ENCODE results near the gene HLCS. TPM values are rescaled to one million over a fixed set of nuclear protein-coding genes. Genes with fewer than 3 reads are reported as not detected.
A peak's percentile ranks its signal among the peaks of the same experiment; 100 is the strongest.

Gene HLCS
- total and polyA plus RNA-seq, 2 experiments from 2014 or later = 12.4 to 20.1 TPM

GRCh38 chr21:36988536-36988935, 22.1 kb upstream of the HLCS start:
- DNase-seq (ENCODE audit: low read depth in 1 of 2, low spot score in 1 of 2) = no peak
- H3K9me3 ChIP-seq (ENCODE audit: low read depth) = no peaks in the 10 kb centered on the region
- H3K36me3 ChIP-seq = no peaks in the 10 kb centered on the region
- H3K27ac ChIP-seq = no peak overlapping the region
- no peak for TF ChIP-seq CTCF (IDR thresholded peaks at IDR 0.05; ENCODE audit: low read depth, low read length)
- H3K4me1 ChIP-seq (ENCODE audit: low read depth) = no peaks in the 10 kb centered on the region
- H3K27me3 ChIP-seq = no peaks in the 10 kb centered on the region
- no peak overlapping the region for H3K4me3 ChIP-seq

GRCh38 chr21:36987845-36988244, 21.4 kb upstream of the HLCS start:
- no peak for TF ChIP-seq CTCF (IDR thresholded peaks at IDR 0.05; ENCODE audit: low read depth, low read length)
- H3K4me1 ChIP-seq (ENCODE audit: low read depth) = no peaks in the 10 kb centered on the region
- H3K27me3 ChIP-seq = no peaks in the 10 kb centered on the region
- H3K36me3 ChIP-seq = no peaks in the 10 kb centered on the region
- no peak overlapping the region for H3K4me3 ChIP-seq
- DNase-seq (ENCODE audit: low read depth in 1 of 2, low spot score in 1 of 2) = no peak
- H3K27ac ChIP-seq = no peak overlapping the region
- H3K9me3 ChIP-seq (ENCODE audit: low read depth) = no peaks in the 10 kb centered on the region

GRCh38 chr21:36985751-36986594, 19.5 kb upstream of the HLCS start:
- Histone ChIP-seq H3K27ac (no peak overlapping the region), H3K9me3 (ENCODE audit: low read depth) (no peaks in the 10 kb centered on the region), H3K27me3 (peaks cover 13% of the 10 kb centered on the region), H3K36me3 (no peaks in the 10 kb centered on the region), H3K4me1 (ENCODE audit: low read depth) (no peaks in the 10 kb centered on the region), H3K4me3 (no peak overlapping the region)
- DNase-seq (ENCODE audit: low read depth in 1 of 2, low spot score in 1 of 2) = no peak
- TF ChIP-seq CTCF (IDR thresholded peaks at IDR 0.05; ENCODE audit: low read depth, low read length) = no peak

- no peak overlapping the region for H3K4me3 ChIP-seq
- peaks cover 20% of the 10 kb centered on the region for H3K27me3 ChIP-seq
- no peak overlapping the region for H3K27ac ChIP-seq
- TF ChIP-seq CTCF (IDR thresholded peaks at IDR 0.05; ENCODE audit: low read depth, low read length) = no peak
- no peaks in the 10 kb centered on the region for H3K4me1 ChIP-seq (ENCODE audit: low read depth)
- no peak for DNase-seq (ENCODE audit: low read depth in 1 of 2, low spot score in 1 of 2)
- H3K9me3 ChIP-seq (ENCODE audit: low read depth) = no peaks in the 10 kb centered on the region
- no peaks in the 10 kb centered on the region for H3K36me3 ChIP-seq
These were observed 15.7 kb upstream of the HLCS start for GRCh38 chr21:36981977-36982700.

- Histone ChIP-seq H3K4me1 (ENCODE audit: low read depth) (no peaks in the 10 kb centered on the region), H3K27me3 (peaks cover 20% of the 10 kb centered on the region), H3K36me3 (no peaks in the 10 kb centered on the region), H3K4me3 (peak overlapping the region; percentile 30), H3K9me3 (ENCODE audit: low read depth) (no peaks in the 10 kb centered on the region), H3K27ac (no peak overlapping the region)
- DNase-seq (ENCODE audit: low read depth in 1 of 2, low spot score in 1 of 2) = no peak
- TF ChIP-seq CTCF (IDR thresholded peaks at IDR 0.05; ENCODE audit: low read depth, low read length) = no peak
These were observed 14.6 kb upstream of the HLCS start for GRCh38 chr21:36981049-36981391.
